NCI-H2171 treated with DMSO at 0.1 percent for 48 hours (cell line): ENCODE data around the gene CEBPA.

Experiments used
- DNase-seq: peaks from one replicate; lab custom pipeline; 2025; lab: John Stamatoyannopoulos, UW

Gene CEBPA

GRCh38 chr19:33287438-33287837 is 14.9 kb downstream of the CEBPA start:
- no peak for DNase-seq

GRCh38 chr19:33286899-33287298 is 15.4 kb downstream of the CEBPA start:
- no peak for DNase-seq

- DNase-seq = no peak
Observed at GRCh38 chr19:33285441-33285927, 16.9 kb downstream of the CEBPA start.

GRCh38 chr19:33284756-33285155 is 17.6 kb downstream of the CEBPA start:
- no peak for DNase-seq

- DNase-seq = no peak
Observed at GRCh38 chr19:33284146-33284643, 18.1 kb downstream of the CEBPA start.

GRCh38 chr19:33283589-33283988 is 18.7 kb downstream of the CEBPA start:
- DNase-seq = no peak

- DNase-seq = no peak
Observed at GRCh38 chr19:33282036-33282671, 20.2 kb downstream of the CEBPA start.

GRCh38 chr19:33281296-33281926 is 20.9 kb downstream of the CEBPA start:
- DNase-seq = no peak

- no peak for DNase-seq
Observed at GRCh38 chr19:33280351-33280921, 21.9 kb downstream of the CEBPA start.

GRCh38 chr19:33279430-33280350 is 22.6 kb downstream of the CEBPA start:
- no peak for DNase-seq

GRCh38 chr19:33278403-33279269 is 23.7 kb downstream of the CEBPA start:
- no peak for DNase-seq

GRCh38 chr19:33278023-33278402 is 24.3 kb downstream of the CEBPA start:
- DNase-seq = no peak

- DNase-seq = no peak
Observed at GRCh38 chr19:33277434-33277833, 24.9 kb downstream of the CEBPA start.

- DNase-seq = no peak
Observed at GRCh38 chr19:33275933-33276619, 26.3 kb downstream of the CEBPA start.

GRCh38 chr19:33275559-33275932 is 26.8 kb downstream of the CEBPA start:
- no peak for DNase-seq

- DNase-seq = no peak
Observed at GRCh38 chr19:33274663-33275558, 27.4 kb downstream of the CEBPA start.

- DNase-seq = no peak
Observed at GRCh38 chr19:33273881-33274662, 28.3 kb downstream of the CEBPA start.

GRCh38 chr19:33273065-33273736 is 29.1 kb downstream of the CEBPA start:
- DNase-seq = no peak
